ENCODE data around the gene LARGE1.

Gene LARGE1

GRCh38 chr22:33717694-33718396, 202.4 kb downstream of the LARGE1 start:
- H3K4me3 Mint-ChIP-seq: no peak overlapping the region
- no peak overlapping the region for H3K27ac Mint-ChIP-seq
- H3K27me3 Mint-ChIP-seq: no peaks in the 10 kb centered on the region
- H3K9me3 Mint-ChIP-seq: peaks cover 41% of the 10 kb centered on the region
- no peaks in the 10 kb centered on the region for H3K4me1 Mint-ChIP-seq (ENCODE audit: low read depth)
- H3K36me3 Mint-ChIP-seq (ENCODE audit: low read depth): peaks cover 8% of the 10 kb centered on the region

GRCh38 chr22:33715237-33715985, 204.9 kb downstream of the LARGE1 start:
- Mint-ChIP-seq H3K27me3 (no peaks in the 10 kb centered on the region), H3K27ac (no peak overlapping the region), H3K36me3 (ENCODE audit: low read depth) (peaks cover 8% of the 10 kb centered on the region), H3K9me3 (peaks cover 29% of the 10 kb centered on the region), H3K4me1 (ENCODE audit: low read depth) (no peaks in the 10 kb centered on the region), H3K4me3 (no peak overlapping the region)

- no peaks in the 10 kb centered on the region for H3K4me1 Mint-ChIP-seq (ENCODE audit: low read depth)
Observed at GRCh38 chr22:33710326-33710725, 209.9 kb downstream of the LARGE1 start.

GRCh38 chr22:33707581-33707980, 212.7 kb downstream of the LARGE1 start:
- Mint-ChIP-seq H3K4me1 (ENCODE audit: low read depth) (no peaks in the 10 kb centered on the region), H3K27me3 (no peaks in the 10 kb centered on the region), H3K4me3 (no peak overlapping the region), H3K9me3 (peaks cover 12% of the 10 kb centered on the region), H3K36me3 (ENCODE audit: low read depth) (no peaks in the 10 kb centered on the region), H3K27ac (no peak overlapping the region)

More at GRCh38 chr22:33710326-33710725, 209.9 kb downstream of the LARGE1 start:
- no peaks in the 10 kb centered on the region for H3K27me3 Mint-ChIP-seq
- no peak overlapping the region for H3K4me3 Mint-ChIP-seq
- peaks cover 8% of the 10 kb centered on the region for H3K36me3 Mint-ChIP-seq (ENCODE audit: low read depth)
- H3K9me3 Mint-ChIP-seq: peaks cover 18% of the 10 kb centered on the region
- no peak overlapping the region for H3K27ac Mint-ChIP-seq

GRCh38 chr22:33706100-33706499, 214.2 kb downstream of the LARGE1 start:
- Mint-ChIP-seq H3K4me3 (no peak overlapping the region), H3K4me1 (ENCODE audit: low read depth) (no peaks in the 10 kb centered on the region), H3K9me3 (peaks cover 11% of the 10 kb centered on the region), H3K27ac (no peak overlapping the region), H3K27me3 (no peaks in the 10 kb centered on the region), H3K36me3 (ENCODE audit: low read depth) (no peaks in the 10 kb centered on the region)

- Mint-ChIP-seq H3K27ac (no peak overlapping the region), H3K36me3 (ENCODE audit: low read depth) (no peaks in the 10 kb centered on the region), H3K4me3 (no peak overlapping the region), H3K27me3 (no peaks in the 10 kb centered on the region), H3K4me1 (ENCODE audit: low read depth) (no peaks in the 10 kb centered on the region), H3K9me3 (peaks cover 9% of the 10 kb centered on the region)
Observed at GRCh38 chr22:33699176-33699575, 221.1 kb downstream of the LARGE1 start.

GRCh38 chr22:33697640-33698039, 222.6 kb downstream of the LARGE1 start:
- Mint-ChIP-seq H3K27ac (no peak overlapping the region), H3K9me3 (peaks cover 13% of the 10 kb centered on the region), H3K4me1 (ENCODE audit: low read depth) (no peaks in the 10 kb centered on the region), H3K36me3 (ENCODE audit: low read depth) (no peaks in the 10 kb centered on the region), H3K4me3 (no peak overlapping the region), H3K27me3 (no peaks in the 10 kb centered on the region)

GRCh38 chr22:33691057-33691630, 229.1 kb downstream of the LARGE1 start:
- peaks cover 20% of the 10 kb centered on the region for H3K9me3 Mint-ChIP-seq

GRCh38 chr22:33688903-33689302, 231.4 kb downstream of the LARGE1 start:
- Mint-ChIP-seq H3K36me3 (ENCODE audit: low read depth) (no peaks in the 10 kb centered on the region), H3K9me3 (peaks cover 25% of the 10 kb centered on the region), H3K27ac (no peak overlapping the region), H3K4me3 (no peak overlapping the region), H3K4me1 (ENCODE audit: low read depth) (no peaks in the 10 kb centered on the region), H3K27me3 (no peaks in the 10 kb centered on the region)

More at GRCh38 chr22:33691057-33691630, 229.1 kb downstream of the LARGE1 start:
- H3K4me3 Mint-ChIP-seq: no peak overlapping the region
- H3K27ac Mint-ChIP-seq: no peak overlapping the region
- H3K36me3 Mint-ChIP-seq (ENCODE audit: low read depth): no peaks in the 10 kb centered on the region
- H3K27me3 Mint-ChIP-seq: no peaks in the 10 kb centered on the region
- H3K4me1 Mint-ChIP-seq (ENCODE audit: low read depth): no peaks in the 10 kb centered on the region

- peaks cover 20% of the 10 kb centered on the region for H3K9me3 Mint-ChIP-seq
- no peaks in the 10 kb centered on the region for H3K27me3 Mint-ChIP-seq
- no peaks in the 10 kb centered on the region for H3K4me1 Mint-ChIP-seq (ENCODE audit: low read depth)
- H3K4me3 Mint-ChIP-seq: no peak overlapping the region
- no peaks in the 10 kb centered on the region for H3K36me3 Mint-ChIP-seq (ENCODE audit: low read depth)
- H3K27ac Mint-ChIP-seq: no peak overlapping the region
Observed at GRCh38 chr22:33687464-33687863, 232.8 kb downstream of the LARGE1 start.

- Mint-ChIP-seq H3K4me3 (no peak overlapping the region), H3K4me1 (ENCODE audit: low read depth) (no peaks in the 10 kb centered on the region), H3K27ac (no peak overlapping the region), H3K27me3 (no peaks in the 10 kb centered on the region), H3K9me3 (peaks cover 18% of the 10 kb centered on the region), H3K36me3 (ENCODE audit: low read depth) (no peaks in the 10 kb centered on the region)
Observed at GRCh38 chr22:33684087-33684486, 236.2 kb downstream of the LARGE1 start.

- no peak overlapping the region for H3K27ac Mint-ChIP-seq
- H3K27me3 Mint-ChIP-seq: no peaks in the 10 kb centered on the region
- H3K36me3 Mint-ChIP-seq (ENCODE audit: low read depth): no peaks in the 10 kb centered on the region
- H3K9me3 Mint-ChIP-seq: peaks cover 13% of the 10 kb centered on the region
- H3K4me3 Mint-ChIP-seq: no peak overlapping the region
- no peaks in the 10 kb centered on the region for H3K4me1 Mint-ChIP-seq (ENCODE audit: low read depth)
Observed at GRCh38 chr22:33682927-33683326, 237.3 kb downstream of the LARGE1 start.

- no peaks in the 10 kb centered on the region for H3K27me3 Mint-ChIP-seq
- no peak overlapping the region for H3K4me3 Mint-ChIP-seq
- H3K27ac Mint-ChIP-seq: no peak overlapping the region
- H3K9me3 Mint-ChIP-seq: peaks cover 9% of the 10 kb centered on the region
- H3K4me1 Mint-ChIP-seq (ENCODE audit: low read depth): no peaks in the 10 kb centered on the region
- H3K36me3 Mint-ChIP-seq (ENCODE audit: low read depth): no peaks in the 10 kb centered on the region
Observed at GRCh38 chr22:33680632-33681031, 239.6 kb downstream of the LARGE1 start.

GRCh38 chr22:33678523-33678922, 241.8 kb downstream of the LARGE1 start:
- no peak overlapping the region for H3K27ac Mint-ChIP-seq
- H3K4me3 Mint-ChIP-seq: no peak overlapping the region
- H3K36me3 Mint-ChIP-seq (ENCODE audit: low read depth): no peaks in the 10 kb centered on the region
- H3K9me3 Mint-ChIP-seq: peaks cover 12% of the 10 kb centered on the region
- H3K27me3 Mint-ChIP-seq: no peaks in the 10 kb centered on the region
- H3K4me1 Mint-ChIP-seq (ENCODE audit: low read depth): no peaks in the 10 kb centered on the region

- no peaks in the 10 kb centered on the region for H3K27me3 Mint-ChIP-seq
Observed at GRCh38 chr22:33677536-33677935, 242.7 kb downstream of the LARGE1 start.

More at GRCh38 chr22:33677536-33677935, 242.7 kb downstream of the LARGE1 start:
- Mint-ChIP-seq H3K4me1 (ENCODE audit: low read depth) (no peaks in the 10 kb centered on the region), H3K27ac (no peak overlapping the region), H3K9me3 (peaks cover 11% of the 10 kb centered on the region), H3K36me3 (ENCODE audit: low read depth) (no peaks in the 10 kb centered on the region), H3K4me3 (no peak overlapping the region)

All from stimulated activated naive CD8-positive, alpha-beta T cell treated with anti-CD3 and anti-CD28 coated beads, Interleukin-15, Interleukin-2, amounts not matched to agents 100 ng/mL and 50 ng/mL, for 24 hours (primary cell).